WTC11 (cell line): ENCODE data around the gene IFRD1. TPM values are rescaled to one million over a fixed set of nuclear protein-coding genes. Genes with fewer than 3 reads are reported as not detected.

Experiments
- ATAC-seq: fragments of 200-7000 bp; cut with Tn5 transposase; 2 replicates; pipeline ENCODE4 v1.10.0; 2021; ENCODE audit warnings: mild to moderate bottlenecking, moderate library complexity
- CTCF ChIA-PET: fragments of 300-600 bp; sonication (Branson Sonifier 250); formaldehyde crosslinking; loops from one replicate; lab custom pipeline; 2021; ENCODE audit warnings: antibody characterized with exemption; lab: Charles Lee
- POLR2A ChIA-PET: fragments of 350-600 bp; sonication (Branson Sonifier 250); formaldehyde crosslinking; loops from one replicate; lab custom pipeline; 2021; ENCODE audit warnings: antibody characterized with exemption; lab: Charles Lee
- DNase-seq: peaks from one replicate; pipeline ENCODE4 v3.0.0; 2021; ENCODE audit warnings: low spot score
- H3K27ac Mint-ChIP-seq: 2 replicates; pipeline ENCODE4 v1.8.0; 2021; ENCODE audit warnings: mixed read lengths
- H3K27me3 Mint-ChIP-seq: 2 replicates; pipeline ENCODE4 v1.8.0; 2021; ENCODE audit warnings: low read depth, mild to moderate bottlenecking, moderate library complexity, mixed read lengths
- H3K36me3 Mint-ChIP-seq: 2 replicates; pipeline ENCODE4 v1.8.0; 2021; ENCODE audit warnings: mixed read lengths
- H3K4me1 Mint-ChIP-seq: 2 replicates; pipeline ENCODE4 v1.8.0; 2022; ENCODE audit warnings: mixed read lengths
- H3K4me3 Mint-ChIP-seq: 2 replicates; pipeline ENCODE4 v1.8.0; 2021; ENCODE audit warnings: mild to moderate bottlenecking, moderate library complexity, mixed read lengths
- H3K9me3 Mint-ChIP-seq: 2 replicates; pipeline ENCODE4 v1.8.0; 2021; ENCODE audit warnings: mixed read lengths
- AR ChIP-seq: fragments of 250-450 bp; sonication (Bioruptor Pico); IDR thresholded peaks from 2 replicates; pipeline ENCODE4 v1.9.0; 2021; ENCODE audit warnings: mild to moderate bottlenecking
- ARID4B ChIP-seq: sonication (generic); formaldehyde crosslinking; IDR thresholded peaks from 2 replicates; pipeline ENCODE4 v1.8.0; 2023; ENCODE audit warnings: missing genetic modification reagents, mild to moderate bottlenecking, borderline replicate concordance
- ATF2 ChIP-seq: sonication (generic); formaldehyde crosslinking; IDR thresholded peaks from 2 replicates; pipeline ENCODE4 v1.8.1; 2022; ENCODE audit warnings: low read depth, missing genetic modification reagents, borderline replicate concordance
- CREB1 ChIP-seq: sonication (generic); formaldehyde crosslinking; IDR thresholded peaks from 2 replicates; pipeline ENCODE4 v1.8.0; 2023; ENCODE audit warnings: mild to moderate bottlenecking, missing genetic modification reagents
- ELF4 ChIP-seq: sonication (generic); formaldehyde crosslinking; IDR thresholded peaks from 2 replicates; pipeline ENCODE4 v1.8.1; 2022; ENCODE audit warnings: low read depth, mild to moderate bottlenecking, moderate library complexity, missing genetic modification reagents
- MXD4 ChIP-seq: fragments of 250-450 bp; sonication (Bioruptor Pico); IDR thresholded peaks from 2 replicates; pipeline ENCODE4 v1.8.0; 2021; ENCODE audit warnings: mild to moderate bottlenecking, moderate library complexity, borderline replicate concordance
- NFE2L1 ChIP-seq: sonication (generic); formaldehyde crosslinking; IDR thresholded peaks from 2 replicates; pipeline ENCODE4 v1.8.1; 2023; ENCODE audit warnings: missing genetic modification reagents
- OVOL2 ChIP-seq: fragments of 250-450 bp; sonication (Bioruptor Pico); IDR thresholded peaks from 2 replicates; pipeline ENCODE4 v1.9.0; 2021; ENCODE audit warnings: mild to moderate bottlenecking, borderline replicate concordance
- PRRX2 ChIP-seq: fragments of 250-450 bp; sonication (Bioruptor Pico); IDR thresholded peaks from 2 replicates; pipeline ENCODE4 v1.8.0; 2021; ENCODE audit warnings: mild to moderate bottlenecking
- TEAD1 ChIP-seq: sonication (generic); formaldehyde crosslinking; IDR thresholded peaks from 2 replicates; pipeline ENCODE4 v1.8.0; 2022; ENCODE audit warnings: mild to moderate bottlenecking, missing genetic modification reagents
- USF1 ChIP-seq: sonication (generic); formaldehyde crosslinking; IDR thresholded peaks from 2 replicates; pipeline ENCODE4 v1.8.0; 2022; ENCODE audit warnings: mild to moderate bottlenecking, missing genetic modification reagents
- ZNF138 ChIP-seq: sonication (generic); formaldehyde crosslinking; conservative IDR thresholded peaks from 2 replicates; pipeline ENCODE4 v1.8.1; 2022; ENCODE audit warnings: mild to moderate bottlenecking, moderate library complexity, missing genetic modification reagents
- ZNF263 ChIP-seq: sonication (generic); formaldehyde crosslinking; IDR thresholded peaks from 2 replicates; pipeline ENCODE4 v1.8.1; 2022; ENCODE audit warnings: low read depth, mild to moderate bottlenecking, moderate library complexity, missing genetic modification reagents
- ZNF281 ChIP-seq: sonication (generic); formaldehyde crosslinking; IDR thresholded peaks from 2 replicates; pipeline ENCODE4 v1.8.0; 2023; ENCODE audit warnings: mild to moderate bottlenecking, missing genetic modification reagents
- total RNA-seq: library from RNA; stranded (reverse); gene quantifications from 3 replicates; pipeline ENCODE4 v1.2.3, GENCODE V29; 2021

The IFRD1 gene
- total RNA-seq, 1 experiment from 2014 or later: 31.2 TPM

GRCh38 chr7:112447406-112447805 is 2.9 kb upstream of the IFRD1 start:
- no peaks in the 10 kb centered on the region for H3K9me3 Mint-ChIP-seq
- ATAC-seq (no peak), DNase-seq (no peak)
- ChIA-PET POLR2A (no interaction called here), CTCF (no interaction called here)
- H3K27me3 Mint-ChIP-seq: no peaks in the 10 kb centered on the region
- no peak for TF ChIP-seq ATF2 (CRISPR knock-in tag)
- TF ChIP-seq USF1 (CRISPR knock-in tag): no peak
- H3K36me3 Mint-ChIP-seq: no peaks in the 10 kb centered on the region
- no peak overlapping the region for H3K4me3 Mint-ChIP-seq
- H3K4me1 Mint-ChIP-seq: peaks cover 20% of the 10 kb centered on the region
- no peak overlapping the region for H3K27ac Mint-ChIP-seq

- Mint-ChIP-seq H3K27ac (no peak overlapping the region), H3K27me3 (no peaks in the 10 kb centered on the region), H3K9me3 (no peaks in the 10 kb centered on the region), H3K4me1 (peaks cover 28% of the 10 kb centered on the region), H3K4me3 (peak overlapping the region; percentile 37), H3K36me3 (no peaks in the 10 kb centered on the region)
- DNase-seq (no peak), ATAC-seq (no peak)
- CTCF ChIA-PET: interaction anchor here (0.6 to 1.3 kb wide), 2 partner anchors 277 to 692 kb away, joined by 4 to 5 read pairs; no protein-coding TSS in a partner anchor
- POLR2A ChIA-PET: no interaction called here
- no peak for TF ChIP-seq NFE2L1 (CRISPR knock-in tag)
- TF ChIP-seq ARID4B (CRISPR knock-in tag): no peak
- TF ChIP-seq TEAD1 (CRISPR knock-in tag): no peak
- no peak for TF ChIP-seq OVOL2
- no peak for TF ChIP-seq ZNF138 (CRISPR knock-in tag)
- TF ChIP-seq ATF2 (CRISPR knock-in tag): no peak
- no peak for TF ChIP-seq PRRX2 (CRISPR knock-in tag)
- no peak for TF ChIP-seq AR
- no peak for TF ChIP-seq ELF4 (CRISPR knock-in tag)
- TF ChIP-seq ZNF281 (CRISPR knock-in tag): no peak
- TF ChIP-seq CREB1 (CRISPR knock-in tag): no peak
- TF ChIP-seq MXD4 (CRISPR knock-in tag): no peak
- TF ChIP-seq ZNF263 (CRISPR knock-in tag): no peak
These were observed 1.9 kb upstream of the IFRD1 start for GRCh38 chr7:112448381-112448780.
